Neuronal stem cell (in vitro differentiated cells): Measurements from ENCODE around the gene AOAH.
A peak's percentile ranks its signal among the peaks of the same experiment; 100 is the strongest.

ENCODE experiments used
- DNase-seq: peaks from one replicate; pipeline ENCODE4 v3.0.0-alpha.2; 2013; ENCODE audit warnings: low spot score
- H2AFZ ChIP-seq: one replicate; pipeline ENCODE4 v1.6.1; 2013; ENCODE audit warnings: mild to moderate bottlenecking, low read length, inconsistent platforms
- H2AK5ac ChIP-seq: 2 replicates; pipeline ENCODE4 v1.6.1; 2013; ENCODE audit warnings: low read depth, mild to moderate bottlenecking, inconsistent platforms, low read length, moderate library complexity, mixed read lengths
- H2BK120ac ChIP-seq: 2 replicates; pipeline ENCODE4 v1.6.1; 2013; ENCODE audit warnings: low read depth, mild to moderate bottlenecking, inconsistent platforms, low read length, moderate library complexity, mixed read lengths
- H2BK12ac ChIP-seq: one replicate; pipeline ENCODE4 v1.6.1; 2013; ENCODE audit warnings: low read length, inconsistent platforms
- H2BK15ac ChIP-seq: 2 replicates; pipeline ENCODE4 v1.6.1; 2013; ENCODE audit warnings: mild to moderate bottlenecking, low read length, inconsistent platforms, mixed read lengths
- H2BK5ac ChIP-seq: one replicate; pipeline ENCODE4 v1.6.1; 2013; ENCODE audit warnings: inconsistent platforms, mild to moderate bottlenecking, low read length, moderate library complexity
- H3K14ac ChIP-seq: one replicate; pipeline ENCODE4 v1.6.1; 2013; ENCODE audit warnings: low read length, inconsistent platforms
- H3K18ac ChIP-seq: 2 replicates; pipeline ENCODE4 v1.6.1; 2013; ENCODE audit warnings: low read length, inconsistent platforms
- H3K23ac ChIP-seq: 2 replicates; pipeline ENCODE4 v1.6.1; 2013; ENCODE audit warnings: low read depth, mild to moderate bottlenecking, mixed read lengths, low read length, inconsistent platforms; ENCODE audit not compliant: poor library complexity
- H3K27ac ChIP-seq: replicated peaks from 3 replicates; pipeline ENCODE4 v1.5.1; 2013; ENCODE audit warnings: low read length, inconsistent platforms
- H3K27me3 ChIP-seq, 3 experiments: 2 replicates each; pipeline ENCODE4 v1.6.1; 2013; ENCODE audit warnings: low read length in 3 of 3, mild to moderate bottlenecking in 2 of 3, inconsistent platforms in 1 of 3, low read depth in 1 of 3, mixed read lengths in 1 of 3, moderate library complexity in 1 of 3; ENCODE audit not compliant: control insufficient read depth in 3 of 3, insufficient read depth in 3 of 3
- H3K36me3 ChIP-seq, 2 donors: replicated peaks in 1 of 2; 2 replicates each; pipeline ENCODE4 v1.6.1; 2013; ENCODE audit warnings: low read length in 2 of 2; ENCODE audit not compliant: control insufficient read depth in 2 of 2, insufficient read depth in 2 of 2
- H3K4ac ChIP-seq: 2 replicates; pipeline ENCODE4 v1.6.1; 2013; ENCODE audit warnings: inconsistent platforms, mild to moderate bottlenecking, low read length, moderate library complexity
- H3K4me1 ChIP-seq, 2 donors: 1 replicate in 1 of 2; 2 replicates in 1 of 2; pipeline ENCODE4 v1.6.1; 2013; ENCODE audit warnings: low read length in 2 of 2, low read depth in 1 of 2; ENCODE audit not compliant: control insufficient read depth in 2 of 2, insufficient read depth in 1 of 2
- H3K4me2 ChIP-seq: one replicate; pipeline ENCODE4 v1.6.1; 2013; ENCODE audit warnings: mild to moderate bottlenecking, low read length, inconsistent platforms; ENCODE audit not compliant: insufficient read depth, poor library complexity, severe bottlenecking
- H3K4me3 ChIP-seq, 2 donors: 2 replicates each; pipeline ENCODE4 v1.5.1; 2013; ENCODE audit warnings: low read length in 2 of 2, mild to moderate bottlenecking in 2 of 2, inconsistent platforms in 1 of 2, moderate library complexity in 1 of 2
- H3K79me1 ChIP-seq: one replicate; pipeline ENCODE4 v1.6.1; 2013; ENCODE audit warnings: low read depth, mild to moderate bottlenecking, inconsistent platforms, low read length, moderate library complexity
- H3K9ac ChIP-seq: one replicate; pipeline ENCODE4 v1.6.1; 2013; ENCODE audit warnings: mild to moderate bottlenecking, low read depth, low read length, inconsistent platforms; ENCODE audit not compliant: poor library complexity
- H3K9me3 ChIP-seq, 2 donors: replicated peaks in 1 of 2; 2 replicates each; pipeline versions ENCODE3 to v1.6.1; 2013; ENCODE audit warnings: low read length in 2 of 2, mild to moderate bottlenecking in 2 of 2, inconsistent platforms in 1 of 2, low read depth in 1 of 2, mixed read lengths in 1 of 2, moderate library complexity in 1 of 2; ENCODE audit not compliant: control insufficient read depth in 2 of 2, insufficient read depth in 1 of 2
- H4K8ac ChIP-seq: one replicate; pipeline ENCODE4 v1.6.1; 2013; ENCODE audit warnings: low read depth, mild to moderate bottlenecking, inconsistent platforms, low read length, moderate library complexity
- H4K91ac ChIP-seq: one replicate; pipeline ENCODE4 v1.6.1; 2013; ENCODE audit warnings: low read length, low read depth, mild to moderate bottlenecking, inconsistent platforms; ENCODE audit not compliant: poor library complexity
- WGBS, 2 donors: extraction: QIAGEN DNeasy Blood & Tissue Kit; methylation state at CpG; one replicate each; pipeline ENCODE4 v1.1.7; 2013; ENCODE audit warnings: missing lambda C conversion rate in 2 of 2, mixed read lengths in 1 of 2; ENCODE audit not compliant: insufficient read length in 2 of 2, insufficient replicate concordance in 1 of 2; ENCODE audit errors: extremely low coverage in 2 of 2; 5-methylcytosine and 5-hydroxymethylcytosine counted together

The AOAH gene

GRCh38 chr7:36601601-36602000, 122.7 kb downstream of the AOAH start:
- Histone ChIP-seq H3K23ac (no peak overlapping the region), H3K18ac (no peak overlapping the region), H3K4me3 (no peak overlapping the region), H3K36me3 (no peaks in the 10 kb centered on the region), H3K4ac (no peak overlapping the region), H2BK12ac (no peak overlapping the region), H3K9me3 (no peaks in the 10 kb centered on the region), H2AK5ac (no peak overlapping the region), H2AFZ (peak overlapping the region; percentile 22), H3K27ac (no peak overlapping the region), H3K4me2 (no peak overlapping the region), H3K27me3 (no peaks in the 10 kb centered on the region), H3K79me1 (no peaks in the 10 kb centered on the region), H3K14ac (no peak overlapping the region), H2BK120ac (no peak overlapping the region), H3K9ac (no peak overlapping the region), H4K8ac (no peak overlapping the region), H4K91ac (no peak overlapping the region), H2BK5ac (no peak overlapping the region), H2BK15ac (no peak overlapping the region), H3K4me1 (peaks cover 9% of the 10 kb centered on the region in 2 donors)
- WGBS, 2 donors: no CpG with 5 or more reads among the region's 3 CpGs
- DNase-seq: no peak

GRCh38 chr7:36600869-36601530, 123.3 kb downstream of the AOAH start:
- Histone ChIP-seq H2AFZ (peak overlapping the region; percentile 22), H3K79me1 (no peaks in the 10 kb centered on the region), H3K4me2 (no peak overlapping the region), H3K27ac (no peak overlapping the region), H3K4me3 (no peak overlapping the region), H2BK5ac (no peak overlapping the region), H2BK15ac (no peak overlapping the region), H3K23ac (no peak overlapping the region), H3K27me3 (no peaks in the 10 kb centered on the region), H3K36me3 (no peaks in the 10 kb centered on the region), H3K4me1 (peaks cover 3% of the 10 kb centered on the region in 2 donors), H3K18ac (no peak overlapping the region), H4K91ac (no peak overlapping the region), H4K8ac (no peak overlapping the region), H3K14ac (no peak overlapping the region), H2BK12ac (no peak overlapping the region), H3K9me3 (no peaks in the 10 kb centered on the region), H3K4ac (no peak overlapping the region), H3K9ac (no peak overlapping the region), H2BK120ac (no peak overlapping the region), H2AK5ac (no peak overlapping the region)
- DNase-seq: no peak
- WGBS, 2 donors: no CpG with 5 or more reads among the region's 5 CpGs

GRCh38 chr7:36600314-36600682, 124.0 kb downstream of the AOAH start:
- Histone ChIP-seq H3K9ac (no peak overlapping the region), H3K9me3 (no peaks in the 10 kb centered on the region), H3K4me2 (no peak overlapping the region), H2AFZ (no peak overlapping the region), H3K4me3 (no peak overlapping the region), H2BK12ac (no peak overlapping the region), H3K4me1 (peaks cover 0 to 3% of the 10 kb centered on the region in 2 donors), H3K27ac (no peak overlapping the region), H2AK5ac (no peak overlapping the region), H2BK120ac (no peak overlapping the region), H3K23ac (no peak overlapping the region), H2BK5ac (no peak overlapping the region), H2BK15ac (no peak overlapping the region), H3K79me1 (no peaks in the 10 kb centered on the region), H3K27me3 (no peaks in the 10 kb centered on the region), H3K4ac (no peak overlapping the region), H4K8ac (no peak overlapping the region), H3K18ac (no peak overlapping the region), H4K91ac (no peak overlapping the region), H3K14ac (no peak overlapping the region), H3K36me3 (no peaks in the 10 kb centered on the region)
- no CpG with 5 or more reads among the region's 6 CpGs for WGBS, 2 donors
- DNase-seq: no peak

- H3K14ac ChIP-seq: no peak overlapping the region
- H3K36me3 ChIP-seq: no peaks in the 10 kb centered on the region
- no peak overlapping the region for H3K23ac ChIP-seq
- H3K9ac ChIP-seq: no peak overlapping the region
- H3K4me3 ChIP-seq: no peak overlapping the region
- no peak overlapping the region for H3K4me2 ChIP-seq
- H3K4me1 ChIP-seq: peaks cover 0 to 3% of the 10 kb centered on the region in 2 donors
- no CpG with 5 or more reads among the region's 10 CpGs for WGBS, 2 donors
- H3K18ac ChIP-seq: no peak overlapping the region
- no peak overlapping the region for H4K8ac ChIP-seq
- no peak overlapping the region for H2AK5ac ChIP-seq
- H3K79me1 ChIP-seq: no peaks in the 10 kb centered on the region
- no peak overlapping the region for H2AFZ ChIP-seq
- H2BK5ac ChIP-seq: no peak overlapping the region
- no peak for DNase-seq
- no peak overlapping the region for H3K4ac ChIP-seq
- no peak overlapping the region for H4K91ac ChIP-seq
- H3K27ac ChIP-seq: no peak overlapping the region
- H2BK12ac ChIP-seq: no peak overlapping the region
- H2BK120ac ChIP-seq: no peak overlapping the region
- no peaks in the 10 kb centered on the region for H3K9me3 ChIP-seq
- no peaks in the 10 kb centered on the region for H3K27me3 ChIP-seq
- no peak overlapping the region for H2BK15ac ChIP-seq
Observed at GRCh38 chr7:36599645-36600313, 124.5 kb downstream of the AOAH start.
